SIG-M5 (cell line): Measurements from ENCODE around the gene SH3PXD2A.
"Not testable (repeated sequence)": the region's sequence is repeated elsewhere in the genome, so short reads cannot be mapped to it uniquely, and the experiment has no call there.

Experiments
- DNase-seq: peaks from one replicate; lab custom pipeline; 2025; lab: John Stamatoyannopoulos, UW

The SH3PXD2A gene

DNA sequence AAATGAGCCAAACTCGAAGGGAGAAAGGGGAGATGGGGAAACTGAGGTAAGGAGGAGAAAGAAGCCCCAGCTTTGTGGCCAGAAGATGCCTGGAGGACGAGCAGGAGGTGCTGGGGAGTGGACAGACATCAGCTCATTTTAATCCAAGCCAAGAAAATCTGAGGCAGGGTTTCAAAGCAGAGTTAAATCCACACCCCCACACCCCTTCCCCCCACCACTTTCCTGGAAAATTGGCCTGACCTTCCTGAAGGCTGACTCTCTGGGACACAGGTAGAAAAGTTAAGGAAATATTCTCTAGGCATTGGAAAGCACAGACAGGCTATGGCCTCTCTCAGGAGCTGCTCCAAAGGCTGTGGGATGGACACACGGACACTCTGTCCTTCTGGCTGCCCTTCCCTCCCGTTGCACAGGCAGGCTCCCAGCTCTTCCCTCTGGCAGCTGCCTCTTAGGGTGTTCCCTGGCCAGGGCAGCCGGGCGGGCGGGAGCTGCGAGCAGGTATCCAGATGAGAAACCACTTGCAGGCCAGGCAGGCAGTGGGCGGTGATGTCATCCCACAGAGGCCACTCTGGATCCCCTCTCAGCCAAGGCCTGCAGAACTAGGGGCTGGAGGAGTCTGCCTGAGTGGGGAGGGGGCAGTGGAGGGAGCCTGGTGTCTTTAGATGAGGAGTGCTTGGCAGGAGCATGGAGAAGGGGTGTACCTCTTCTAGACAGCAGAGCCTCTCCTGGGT, 190.1 kb downstream of the SH3PXD2A start:
- DNase-seq, result no peak

- no peak for DNase-seq
Observed at GRCh38 chr10:103663802-103664201, 191.6 kb downstream of the SH3PXD2A start.

DNA sequence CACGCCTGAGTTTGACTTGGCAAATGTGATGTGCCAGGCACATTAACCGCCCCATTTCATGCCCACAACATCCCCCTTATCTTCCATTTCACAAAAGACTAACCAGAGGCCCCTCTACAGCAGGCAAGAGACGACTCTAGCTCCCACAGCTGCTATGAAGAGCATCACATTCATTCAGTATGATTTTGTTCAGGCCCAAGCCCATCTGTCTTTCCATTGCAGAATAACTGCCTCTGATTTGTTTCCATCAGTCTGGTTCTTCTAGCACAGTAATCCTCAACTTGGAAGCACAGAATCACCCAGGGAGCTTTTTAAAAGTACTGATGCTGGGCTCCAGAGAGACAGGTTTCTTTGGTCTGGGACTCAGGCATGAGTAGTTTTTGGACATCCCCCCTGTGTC, 192.1 kb downstream of the SH3PXD2A start:
- DNase-seq, result no peak

- not testable (repeated sequence) for DNase-seq
Observed at GRCh38 chr10:103662704-103663103, 192.7 kb downstream of the SH3PXD2A start.

GRCh38 chr10:103661198-103661950, 194.0 kb downstream of the SH3PXD2A start:
- no peak for DNase-seq

DNA sequence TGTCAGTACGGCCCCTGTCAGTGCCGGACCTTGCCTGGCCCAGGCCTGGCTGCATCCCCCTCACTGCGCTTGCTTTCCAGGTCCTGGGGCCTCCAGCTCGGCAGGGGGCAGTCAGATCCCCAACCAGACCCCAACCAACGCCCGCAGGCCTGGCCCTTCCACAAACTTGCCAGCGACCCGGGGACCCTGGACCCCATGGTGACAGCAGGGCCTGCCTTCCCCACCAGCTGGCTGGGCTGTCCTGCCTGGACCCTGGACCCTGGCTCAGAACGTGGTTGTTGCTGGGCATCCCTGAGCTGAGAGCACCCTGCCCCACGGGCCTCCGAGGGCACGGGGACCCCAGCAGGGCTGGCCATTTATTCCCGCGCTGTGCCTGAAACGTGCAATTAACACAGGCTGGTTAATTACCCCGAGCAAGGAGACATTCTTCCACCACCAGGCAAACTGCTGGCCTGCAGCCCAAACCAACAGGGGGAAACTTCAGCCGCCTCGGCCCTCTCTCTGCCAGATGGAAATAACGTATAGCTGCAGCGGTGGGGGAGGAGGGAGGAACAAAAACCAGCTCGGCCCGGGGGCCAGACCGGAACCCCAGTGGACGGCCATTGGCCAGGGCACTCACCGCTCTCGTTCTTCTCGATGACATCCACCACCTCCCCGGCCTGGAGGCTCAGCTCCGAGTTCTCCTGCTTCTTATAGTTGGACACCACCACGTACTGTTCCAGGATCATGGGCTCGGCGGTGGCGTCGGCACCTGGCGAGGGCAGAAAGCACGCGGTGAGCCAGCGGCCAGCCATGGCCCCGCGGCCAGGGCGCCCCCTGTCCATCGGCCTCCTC, 194.8 kb downstream of the SH3PXD2A start:
- no peak for DNase-seq

DNA sequence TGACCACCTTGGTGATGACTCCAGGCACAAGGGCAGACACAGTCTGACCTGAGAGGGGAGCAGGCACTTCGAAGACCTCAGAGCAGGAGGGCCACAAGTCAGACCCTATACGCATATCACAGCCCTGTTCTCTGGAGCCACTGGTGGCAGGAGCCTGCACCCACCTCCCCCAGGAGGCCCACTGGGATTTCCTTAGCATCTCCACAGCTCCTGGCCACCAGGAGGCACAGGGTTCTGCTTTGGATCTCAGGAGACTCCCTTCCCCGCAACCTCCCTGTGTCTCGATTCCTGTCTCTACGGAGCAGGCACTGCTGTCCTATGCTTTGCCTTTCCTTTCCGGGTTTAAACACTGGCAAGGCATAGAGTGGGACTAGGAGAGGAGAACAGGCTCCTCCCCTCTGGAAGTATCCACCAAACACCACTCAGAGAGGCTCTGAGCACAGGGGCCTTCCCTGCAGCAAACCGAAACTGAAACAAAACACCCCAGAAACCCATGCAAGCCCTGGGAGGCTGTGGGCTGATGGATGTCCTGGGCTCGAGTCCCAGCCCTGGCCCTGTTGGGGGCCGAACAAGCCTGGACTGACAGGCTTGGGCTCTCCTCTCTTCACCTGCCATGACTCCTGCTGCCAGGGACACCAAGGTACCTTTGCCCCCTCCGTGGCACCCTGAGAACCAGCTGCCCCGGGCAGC, 195.6 kb downstream of the SH3PXD2A start:
- no peak for DNase-seq

- no peak for DNase-seq
Observed at GRCh38 chr10:103658049-103658577, 197.3 kb downstream of the SH3PXD2A start.

DNA sequence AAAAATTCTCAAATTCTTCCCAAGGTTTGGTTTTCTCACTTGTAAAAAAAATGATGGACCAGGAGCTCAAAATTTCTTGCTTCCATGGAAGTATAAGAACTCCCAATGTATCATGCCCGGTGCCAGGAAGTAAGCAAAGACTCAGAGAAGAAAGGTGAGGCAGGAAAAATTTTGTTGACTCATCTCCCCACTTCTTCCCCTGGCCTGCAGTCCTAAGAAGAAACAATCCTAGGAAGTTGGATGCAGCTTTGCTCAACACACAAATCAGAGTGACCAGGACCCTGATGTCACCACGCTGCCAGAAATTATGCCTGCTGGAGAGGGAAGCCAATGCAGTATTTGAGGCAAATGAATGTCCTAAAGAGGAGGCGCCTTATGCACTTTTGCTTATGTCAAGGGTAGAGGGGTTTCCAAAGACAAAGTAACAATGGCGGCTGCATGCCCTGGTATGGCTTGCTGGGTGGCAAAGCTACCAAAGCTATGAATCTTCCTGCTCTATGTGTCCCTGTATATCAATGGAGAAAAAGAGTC, 198.2 kb downstream of the SH3PXD2A start:
- DNase-seq, result no peak

GRCh38 chr10:103654925-103655324, 200.5 kb downstream of the SH3PXD2A start:
- no peak for DNase-seq

DNA sequence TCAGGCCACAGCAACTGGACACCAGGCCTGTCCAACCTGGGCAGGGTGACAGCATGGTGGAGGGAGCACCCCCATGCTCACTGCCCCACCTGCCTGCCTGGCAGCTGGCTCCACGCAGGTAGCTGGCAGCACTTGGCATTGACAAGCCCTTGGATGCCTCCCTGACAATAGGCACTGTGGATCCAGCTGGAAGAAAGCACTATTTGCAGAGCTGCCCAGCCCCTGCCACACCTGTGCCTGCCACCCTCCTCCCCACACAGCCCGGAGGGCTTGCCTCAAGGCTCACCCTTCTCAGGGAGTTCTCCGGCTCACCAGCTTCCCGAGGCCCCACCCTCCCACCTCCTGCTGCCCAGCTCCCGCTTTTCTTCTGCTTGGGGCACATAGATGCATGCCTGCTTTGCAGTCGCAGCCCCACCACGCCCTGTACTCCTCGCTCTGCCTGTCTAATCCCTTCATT, 201.8 kb downstream of the SH3PXD2A start:
- DNase-seq, result no peak

DNA sequence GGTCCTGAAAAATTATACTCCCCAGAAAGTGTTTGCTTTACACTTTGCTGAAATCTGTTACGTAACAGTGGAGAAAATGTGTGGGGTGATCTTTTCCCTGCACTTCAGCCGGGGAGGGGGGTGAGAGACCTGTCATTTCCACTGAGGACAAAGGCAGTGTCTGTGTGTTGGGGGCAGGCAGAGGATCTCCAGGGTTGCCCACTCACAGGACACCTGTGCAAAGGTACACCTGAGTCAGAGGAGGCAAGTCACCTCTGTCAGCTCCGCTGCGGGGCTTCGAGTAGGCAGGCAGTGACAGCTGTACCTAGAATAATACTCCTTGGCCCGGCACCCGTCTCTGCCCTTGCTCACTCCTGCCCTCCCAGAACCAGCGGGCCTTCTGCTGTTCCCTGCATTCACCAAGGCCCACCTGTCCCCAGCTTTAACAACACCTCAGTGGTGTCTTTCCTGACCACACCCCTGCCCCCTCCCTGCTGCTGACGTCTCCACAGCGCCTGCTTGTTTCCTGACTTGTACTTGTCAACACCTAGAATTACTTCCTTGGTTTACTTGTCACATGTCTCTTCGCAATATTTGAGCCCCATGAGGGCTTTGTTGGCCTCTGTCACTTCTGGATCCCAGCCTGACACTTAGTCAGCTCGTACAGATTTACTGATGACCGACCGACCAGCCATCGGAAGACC, 202.6 kb downstream of the SH3PXD2A start:
- no peak for DNase-seq

DNA sequence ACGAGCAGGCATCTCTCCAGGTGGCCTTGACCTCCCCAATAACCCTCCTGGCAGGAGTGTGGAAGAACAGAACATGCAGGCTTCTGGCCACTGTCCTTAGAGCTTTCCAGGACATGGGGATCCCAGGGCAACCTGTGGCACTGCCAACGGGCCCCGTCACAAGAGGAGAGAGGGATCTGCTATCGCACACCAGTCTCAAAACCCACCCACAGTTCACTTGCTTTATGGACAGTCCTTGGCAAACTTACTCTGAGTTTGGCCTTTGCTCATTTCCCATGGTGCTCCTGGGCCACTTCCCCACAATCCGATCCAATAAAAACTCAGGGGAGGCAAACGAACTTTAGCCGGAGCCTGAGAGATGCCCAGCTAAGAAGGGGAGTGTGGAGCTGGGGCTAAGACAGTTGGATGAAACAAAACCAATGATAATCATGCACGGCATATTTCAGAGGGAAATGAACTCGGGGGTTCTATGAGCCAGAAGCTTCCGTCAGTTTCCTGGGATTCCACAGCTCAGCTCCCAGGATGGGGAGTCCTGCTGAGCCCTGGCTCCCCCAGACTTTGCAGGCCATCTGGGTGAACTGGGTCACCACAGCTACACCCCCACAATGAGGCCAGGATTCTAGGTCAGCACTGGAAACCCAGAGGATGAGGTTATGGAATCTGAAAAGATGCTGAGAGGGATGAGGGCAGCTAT, 203.4 kb downstream of the SH3PXD2A start:
- no peak for DNase-seq

- DNase-seq, result no peak
Observed at GRCh38 chr10:103651333-103651732, 204.0 kb downstream of the SH3PXD2A start.

GRCh38 chr10:103649654-103650423, 205.5 kb downstream of the SH3PXD2A start:
- DNase-seq, result no peak

DNA sequence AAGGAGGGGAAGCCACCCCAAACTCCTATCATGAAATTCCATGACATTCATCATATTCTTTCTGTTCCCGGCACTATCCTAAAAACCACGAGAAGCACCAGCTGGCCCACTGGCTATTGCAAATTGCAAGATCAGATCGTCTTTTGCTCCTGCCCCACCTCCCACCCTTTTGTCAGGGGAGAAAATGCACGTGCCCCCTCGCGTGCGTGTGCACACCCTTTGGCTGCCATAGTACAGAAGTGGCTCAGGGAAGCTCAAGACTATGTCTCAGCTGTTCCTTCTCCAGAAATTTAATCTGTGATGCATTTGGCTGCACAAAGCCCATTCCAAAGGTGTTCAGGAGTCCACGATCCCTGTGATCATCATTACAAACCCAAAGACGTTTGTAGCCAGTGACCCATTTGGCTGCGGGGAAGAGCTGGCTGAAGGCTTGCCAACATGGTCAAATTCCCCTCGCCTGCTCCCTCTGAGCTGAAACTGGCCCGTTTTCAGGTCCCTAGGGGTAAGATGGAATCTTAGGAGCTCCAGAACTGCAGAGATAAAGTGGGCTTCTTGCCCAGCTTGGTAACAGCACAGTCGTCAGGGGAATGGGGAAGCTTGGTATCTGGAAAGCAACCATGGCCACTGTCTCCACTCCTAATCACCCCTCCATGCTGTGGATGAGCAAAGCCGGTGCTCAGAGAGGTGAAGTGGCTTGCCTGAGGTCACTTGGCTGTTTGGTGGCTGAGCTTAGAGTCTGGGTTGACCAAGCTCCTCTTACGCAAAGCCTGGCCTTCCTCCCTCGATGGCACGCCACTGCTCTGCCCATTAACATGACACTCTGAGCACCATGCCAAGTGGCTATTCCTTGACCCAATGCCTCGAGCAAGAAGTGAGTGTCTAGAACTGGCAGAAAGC, 206.5 kb downstream of the SH3PXD2A start:
- DNase-seq, result no peak

DNA sequence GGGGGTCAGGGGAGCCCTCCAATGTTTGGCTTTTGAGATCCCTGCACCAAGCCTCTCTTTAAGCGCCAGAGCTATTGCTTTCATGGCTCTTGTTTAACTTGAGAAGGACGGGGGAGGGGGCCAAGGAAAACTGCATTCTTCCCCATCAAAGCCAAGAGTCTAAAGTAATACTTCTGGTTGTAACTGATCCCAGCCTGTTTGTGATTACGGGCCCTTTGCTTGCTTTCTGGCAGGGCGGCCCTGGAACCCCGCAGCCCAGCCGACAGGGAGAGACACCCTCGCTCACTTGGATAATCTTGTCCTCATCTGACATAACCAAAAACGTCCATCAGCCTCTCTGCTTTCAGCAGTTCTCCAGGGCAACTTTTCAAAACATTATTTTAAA, 207.1 kb downstream of the SH3PXD2A start:
- DNase-seq, result no peak

DNA sequence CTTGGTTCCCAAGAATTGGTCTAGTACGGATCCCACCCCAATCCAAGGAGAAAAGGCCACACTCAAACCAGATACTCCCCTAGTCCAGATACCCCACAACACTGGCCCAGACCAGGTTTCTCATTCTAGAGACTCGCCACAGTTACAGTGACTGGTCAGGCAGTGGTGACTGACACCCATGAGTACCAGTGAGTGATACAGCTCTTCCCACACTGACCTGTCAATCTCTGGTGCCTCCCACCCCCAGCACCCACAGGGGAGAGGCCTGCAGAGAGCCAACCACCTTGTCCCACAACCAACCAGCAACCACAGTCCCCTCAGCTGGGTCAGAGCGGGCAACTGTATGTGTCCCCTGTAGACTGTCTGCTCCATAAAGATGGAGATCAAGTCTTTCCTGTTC, 209.1 kb downstream of the SH3PXD2A start:
- DNase-seq, result no peak
